ENCODE results near the gene NID1. TPM values are rescaled to one million over a fixed set of nuclear protein-coding genes. Genes with fewer than 3 reads are reported as not detected.

Gene NID1
- total RNA-seq, 1 experiment from 2014 or later = 19.2 TPM

DNA sequence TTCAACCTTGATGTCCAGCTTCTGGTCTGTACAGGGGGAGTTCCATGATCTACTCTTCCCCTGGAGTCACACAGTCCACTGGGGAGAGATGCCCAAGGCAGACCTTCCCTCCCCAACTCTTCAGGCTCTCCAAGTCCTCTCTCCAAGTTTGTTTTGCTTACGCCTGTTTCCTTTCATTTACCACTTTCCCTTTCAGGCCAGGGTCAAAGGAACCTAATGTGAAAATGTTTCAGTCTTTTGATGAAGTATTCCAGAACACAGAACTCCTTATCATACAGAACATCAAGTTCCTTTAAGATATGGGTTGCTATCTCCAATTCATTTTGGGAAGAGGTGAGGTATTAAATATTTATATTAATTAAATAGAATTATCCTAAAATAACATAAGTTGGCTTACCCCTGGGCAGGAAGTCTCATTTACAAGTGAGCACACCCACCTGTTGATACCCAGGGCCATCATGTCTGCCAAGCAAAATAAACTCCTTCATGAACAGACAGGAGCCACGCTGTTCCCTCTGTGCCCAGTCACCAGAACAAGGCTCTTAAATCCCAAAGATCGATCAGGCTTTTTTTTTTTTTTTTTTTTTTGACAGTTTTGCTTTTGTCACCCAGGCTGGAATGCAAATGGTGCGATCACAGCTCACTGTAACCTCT, 116.0 kb downstream of the NID1 start:
- Mint-ChIP-seq H3K9me3 (peaks cover 4% of the 10 kb centered on the region; the same call in 1 of the 2 replicates), H3K27ac (no peak overlapping the region), H3K36me3 (no peaks in the 10 kb centered on the region), H3K27me3 (ENCODE audit: low read depth) (no peaks in the 10 kb centered on the region), H3K4me1 (no peaks in the 10 kb centered on the region), H3K4me3 (no peak overlapping the region)
- ATAC-seq (no peak), DNase-seq (ENCODE audit: low spot score) (no peak)
- POLR2A ChIA-PET = no interaction called here
- TF ChIP-seq JAZF1 (CRISPR knock-in tag; IDR thresholded peaks at IDR 0.05) (no peak), ESRRA (CRISPR knock-in tag; IDR thresholded peaks at IDR 0.05; ENCODE audit: borderline replicate concordance) (no peak), FOXJ3 (CRISPR knock-in tag; IDR thresholded peaks at IDR 0.05; ENCODE audit: borderline replicate concordance) (no peak), RORB (CRISPR knock-in tag; IDR thresholded peaks at IDR 0.05) (no peak), TCF7 (CRISPR knock-in tag; IDR thresholded peaks at IDR 0.05; ENCODE audit: low read depth) (no peak), SMAD4 (CRISPR knock-in tag; IDR thresholded peaks at IDR 0.05) (no peak), HMGA2 (CRISPR knock-in tag; IDR thresholded peaks at IDR 0.05) (no peak), ZNF121 (CRISPR knock-in tag; IDR thresholded peaks at IDR 0.05) (no peak), SP1 (CRISPR knock-in tag; conservative IDR thresholded peaks at IDR 0.05) (no peak), IRF2 (CRISPR knock-in tag; IDR thresholded peaks at IDR 0.05; ENCODE audit: borderline replicate concordance, low read depth) (no peak)
- TF ChIP-seq, protein P1, sequence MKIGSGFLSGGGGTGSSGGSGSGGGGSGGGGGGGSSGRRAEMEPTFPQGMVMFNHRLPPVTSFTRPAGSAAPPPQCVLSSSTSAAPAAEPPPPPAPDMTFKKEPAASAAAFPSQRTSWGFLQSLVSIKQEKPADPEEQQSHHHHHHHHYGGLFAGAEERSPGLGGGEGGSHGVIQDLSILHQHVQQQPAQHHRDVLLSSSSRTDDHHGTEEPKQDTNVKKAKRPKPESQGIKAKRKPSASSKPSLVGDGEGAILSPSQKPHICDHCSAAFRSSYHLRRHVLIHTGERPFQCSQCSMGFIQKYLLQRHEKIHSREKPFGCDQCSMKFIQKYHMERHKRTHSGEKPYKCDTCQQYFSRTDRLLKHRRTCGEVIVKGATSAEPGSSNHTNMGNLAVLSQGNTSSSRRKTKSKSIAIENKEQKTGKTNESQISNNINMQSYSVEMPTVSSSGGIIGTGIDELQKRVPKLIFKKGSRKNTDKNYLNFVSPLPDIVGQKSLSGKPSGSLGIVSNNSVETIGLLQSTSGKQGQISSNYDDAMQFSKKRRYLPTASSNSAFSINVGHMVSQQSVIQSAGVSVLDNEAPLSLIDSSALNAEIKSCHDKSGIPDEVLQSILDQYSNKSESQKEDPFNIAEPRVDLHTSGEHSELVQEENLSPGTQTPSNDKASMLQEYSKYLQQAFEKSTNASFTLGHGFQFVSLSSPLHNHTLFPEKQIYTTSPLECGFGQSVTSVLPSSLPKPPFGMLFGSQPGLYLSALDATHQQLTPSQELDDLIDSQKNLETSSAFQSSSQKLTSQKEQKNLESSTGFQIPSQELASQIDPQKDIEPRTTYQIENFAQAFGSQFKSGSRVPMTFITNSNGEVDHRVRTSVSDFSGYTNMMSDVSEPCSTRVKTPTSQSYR (CRISPR knock-in tag; IDR thresholded peaks at IDR 0.05) = no peak
- TF ChIP-seq, protein P2, sequence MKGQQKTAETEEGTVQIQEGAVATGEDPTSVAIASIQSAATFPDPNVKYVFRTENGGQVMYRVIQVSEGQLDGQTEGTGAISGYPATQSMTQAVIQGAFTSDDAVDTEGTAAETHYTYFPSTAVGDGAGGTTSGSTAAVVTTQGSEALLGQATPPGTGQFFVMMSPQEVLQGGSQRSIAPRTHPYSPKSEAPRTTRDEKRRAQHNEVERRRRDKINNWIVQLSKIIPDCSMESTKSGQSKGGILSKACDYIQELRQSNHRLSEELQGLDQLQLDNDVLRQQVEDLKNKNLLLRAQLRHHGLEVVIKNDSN (CRISPR knock-in tag; IDR thresholded peaks at IDR 0.05) = no peak
- TF ChIP-seq, protein P3, sequence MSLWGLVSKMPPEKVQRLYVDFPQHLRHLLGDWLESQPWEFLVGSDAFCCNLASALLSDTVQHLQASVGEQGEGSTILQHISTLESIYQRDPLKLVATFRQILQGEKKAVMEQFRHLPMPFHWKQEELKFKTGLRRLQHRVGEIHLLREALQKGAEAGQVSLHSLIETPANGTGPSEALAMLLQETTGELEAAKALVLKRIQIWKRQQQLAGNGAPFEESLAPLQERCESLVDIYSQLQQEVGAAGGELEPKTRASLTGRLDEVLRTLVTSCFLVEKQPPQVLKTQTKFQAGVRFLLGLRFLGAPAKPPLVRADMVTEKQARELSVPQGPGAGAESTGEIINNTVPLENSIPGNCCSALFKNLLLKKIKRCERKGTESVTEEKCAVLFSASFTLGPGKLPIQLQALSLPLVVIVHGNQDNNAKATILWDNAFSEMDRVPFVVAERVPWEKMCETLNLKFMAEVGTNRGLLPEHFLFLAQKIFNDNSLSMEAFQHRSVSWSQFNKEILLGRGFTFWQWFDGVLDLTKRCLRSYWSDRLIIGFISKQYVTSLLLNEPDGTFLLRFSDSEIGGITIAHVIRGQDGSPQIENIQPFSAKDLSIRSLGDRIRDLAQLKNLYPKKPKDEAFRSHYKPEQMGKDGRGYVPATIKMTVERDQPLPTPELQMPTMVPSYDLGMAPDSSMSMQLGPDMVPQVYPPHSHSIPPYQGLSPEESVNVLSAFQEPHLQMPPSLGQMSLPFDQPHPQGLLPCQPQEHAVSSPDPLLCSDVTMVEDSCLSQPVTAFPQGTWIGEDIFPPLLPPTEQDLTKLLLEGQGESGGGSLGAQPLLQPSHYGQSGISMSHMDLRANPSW (CRISPR knock-in tag; conservative IDR thresholded peaks at IDR 0.05; ENCODE audit: low read depth) = no peak
- TF ChIP-seq, protein P4, sequence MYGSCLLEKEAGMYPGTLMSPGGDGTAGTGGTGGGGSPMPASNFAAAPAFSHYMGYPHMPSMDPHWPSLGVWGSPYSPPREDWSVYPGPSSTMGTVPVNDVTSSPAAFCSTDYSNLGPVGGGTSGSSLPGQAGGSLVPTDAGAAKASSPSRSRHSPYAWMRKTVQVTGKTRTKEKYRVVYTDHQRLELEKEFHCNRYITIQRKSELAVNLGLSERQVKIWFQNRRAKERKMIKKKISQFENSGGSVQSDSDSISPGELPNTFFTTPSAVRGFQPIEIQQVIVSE (CRISPR knock-in tag; IDR thresholded peaks at IDR 0.05; ENCODE audit: borderline replicate concordance) = no peak
- CTCF ChIA-PET = interaction anchor here (4.2 kb wide), 1 partner anchor 23 kb away, joined by 19 read pairs; no protein-coding TSS in a partner anchor

DNA sequence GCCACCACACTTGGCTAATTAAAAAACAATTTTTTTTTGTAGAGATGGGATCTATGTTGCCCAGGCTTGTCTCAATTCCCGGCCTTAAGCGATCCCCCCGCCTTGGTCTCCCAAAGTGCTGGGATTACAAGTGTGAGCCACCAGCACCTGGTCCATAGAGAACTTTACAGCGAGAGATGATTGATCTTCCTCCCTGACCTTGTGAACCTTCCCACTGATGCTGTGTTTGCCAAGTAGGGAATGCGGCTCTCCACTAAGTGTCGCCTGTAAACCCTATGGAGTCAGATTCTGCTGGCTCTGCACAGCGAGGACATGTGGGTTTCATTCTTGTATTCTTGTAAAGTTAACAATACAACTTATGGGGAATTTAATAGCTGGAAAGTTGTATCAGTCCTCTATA, 116.9 kb downstream of the NID1 start:
- Mint-ChIP-seq H3K36me3 (no peaks in the 10 kb centered on the region), H3K27me3 (ENCODE audit: low read depth) (no peaks in the 10 kb centered on the region), H3K4me1 (no peaks in the 10 kb centered on the region), H3K27ac (no peak overlapping the region), H3K4me3 (no peak overlapping the region), H3K9me3 (peaks cover 4% of the 10 kb centered on the region; the same call in 1 of the 2 replicates)
- ATAC-seq (no peak), DNase-seq (ENCODE audit: low spot score) (no peak)
- POLR2A ChIA-PET = no interaction called here
- TF ChIP-seq, protein P5, sequence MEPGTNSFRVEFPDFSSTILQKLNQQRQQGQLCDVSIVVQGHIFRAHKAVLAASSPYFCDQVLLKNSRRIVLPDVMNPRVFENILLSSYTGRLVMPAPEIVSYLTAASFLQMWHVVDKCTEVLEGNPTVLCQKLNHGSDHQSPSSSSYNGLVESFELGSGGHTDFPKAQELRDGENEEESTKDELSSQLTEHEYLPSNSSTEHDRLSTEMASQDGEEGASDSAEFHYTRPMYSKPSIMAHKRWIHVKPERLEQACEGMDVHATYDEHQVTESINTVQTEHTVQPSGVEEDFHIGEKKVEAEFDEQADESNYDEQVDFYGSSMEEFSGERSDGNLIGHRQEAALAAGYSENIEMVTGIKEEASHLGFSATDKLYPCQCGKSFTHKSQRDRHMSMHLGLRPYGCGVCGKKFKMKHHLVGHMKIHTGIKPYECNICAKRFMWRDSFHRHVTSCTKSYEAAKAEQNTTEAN (CRISPR knock-in tag; IDR thresholded peaks at IDR 0.05) = no peak
- TF ChIP-seq, protein P6, sequence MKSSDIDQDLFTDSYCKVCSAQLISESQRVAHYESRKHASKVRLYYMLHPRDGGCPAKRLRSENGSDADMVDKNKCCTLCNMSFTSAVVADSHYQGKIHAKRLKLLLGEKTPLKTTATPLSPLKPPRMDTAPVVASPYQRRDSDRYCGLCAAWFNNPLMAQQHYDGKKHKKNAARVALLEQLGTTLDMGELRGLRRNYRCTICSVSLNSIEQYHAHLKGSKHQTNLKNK (CRISPR knock-in tag; IDR thresholded peaks at IDR 0.05) = no peak
- no peak for TF ChIP-seq PRRX2 (CRISPR knock-in tag; IDR thresholded peaks at IDR 0.05)
- TF ChIP-seq, protein P7, sequence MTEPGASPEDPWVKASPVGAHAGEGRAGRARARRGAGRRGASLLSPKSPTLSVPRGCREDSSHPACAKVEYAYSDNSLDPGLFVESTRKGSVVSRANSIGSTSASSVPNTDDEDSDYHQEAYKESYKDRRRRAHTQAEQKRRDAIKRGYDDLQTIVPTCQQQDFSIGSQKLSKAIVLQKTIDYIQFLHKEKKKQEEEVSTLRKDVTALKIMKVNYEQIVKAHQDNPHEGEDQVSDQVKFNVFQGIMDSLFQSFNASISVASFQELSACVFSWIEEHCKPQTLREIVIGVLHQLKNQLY (CRISPR knock-in tag; IDR thresholded peaks at IDR 0.05) = no peak
- TF ChIP-seq, protein P4 (CRISPR knock-in tag; IDR thresholded peaks at IDR 0.05; ENCODE audit: borderline replicate concordance) = no peak
- CTCF ChIA-PET = no interaction called here
